ENCODE results near the gene STARD10. TPM values are rescaled to one million over a fixed set of nuclear protein-coding genes. Genes with fewer than 3 reads are reported as not detected.

STARD10 gene
- total and polyA plus RNA-seq, 2 of the 8 experiments (the other 6 are each of a cell fraction or from before 2014, with no cell fraction given), result 23.7 to 35.7 TPM

GRCh38 chr11:72829884-72830533 lies 36.2 kb upstream of the STARD10 start (continued):
- no peak for TF ChIP-seq NRF1 (IDR thresholded peaks at IDR 0.05; ENCODE audit: low read depth, low read length)
- TF ChIP-seq POLR2A (IDR thresholded peaks at IDR 0.05; ENCODE audit: control extremely low read depth in 1 of 2, low read depth in 2 of 2, low read length in 2 of 2), result no peak
- no peak for TF ChIP-seq MAFK (IDR thresholded peaks at IDR 0.05; ENCODE audit: low read depth, low read length)
- TF ChIP-seq KDM4A (IDR thresholded peaks at IDR 0.05; ENCODE audit: low read depth, low read length, severe bottlenecking), result no peak
- TF ChIP-seq CTCF (IDR thresholded peaks at IDR 0.05; ENCODE audit: control extremely low read depth in 1 of 3, insufficient read depth in 1 of 3, low read depth in 1 of 3, low read length in 3 of 3), result no peak
- no peak for TF ChIP-seq SP1 (IDR thresholded peaks at IDR 0.05; ENCODE audit: low read depth, low read length)
- TF ChIP-seq SP2 (IDR thresholded peaks at IDR 0.05; ENCODE audit: low read length), result no peak
- TF ChIP-seq TBP (IDR thresholded peaks at IDR 0.05; ENCODE audit: low read depth, low read length), result no peak
- no peak for TF ChIP-seq HDAC6 (IDR thresholded peaks at IDR 0.05; ENCODE audit: low read depth, low read length)

Measured in H1 (cell line).